GM18519 (cell line): Measurements from ENCODE around the gene CD36.
A peak's percentile ranks its signal among the peaks of the same experiment; 100 is the strongest.

ENCODE experiments used
- ATAC-seq: cut with Tn5 transposase; IDR thresholded peaks from one replicate; pipeline ENCODE4 v1.9.1; 2021; ENCODE audit warnings: mild to moderate bottlenecking, moderate library complexity; ENCODE audit not compliant: unreplicated experiment, low FRiP score

Gene CD36

DNA sequence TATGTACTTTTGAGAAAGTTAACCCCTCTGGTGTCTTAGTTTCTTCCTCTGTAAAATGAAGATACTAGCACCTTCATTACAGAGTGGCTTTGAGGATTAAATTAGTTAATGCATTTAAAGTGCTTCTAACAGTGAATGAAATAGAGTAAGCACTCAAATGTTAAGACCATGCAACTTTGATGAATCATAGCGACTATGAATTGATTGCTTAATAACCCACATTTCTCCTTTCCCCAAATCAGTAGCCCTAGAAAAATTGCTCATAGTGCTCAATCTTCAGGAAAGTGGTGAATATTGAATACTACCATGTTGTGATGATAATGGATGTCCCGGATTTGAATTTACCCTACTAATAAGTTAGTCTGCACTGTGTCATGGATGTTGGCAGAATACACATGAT is 48.1 kb downstream of the CD36 start:
- ATAC-seq: no peak

DNA sequence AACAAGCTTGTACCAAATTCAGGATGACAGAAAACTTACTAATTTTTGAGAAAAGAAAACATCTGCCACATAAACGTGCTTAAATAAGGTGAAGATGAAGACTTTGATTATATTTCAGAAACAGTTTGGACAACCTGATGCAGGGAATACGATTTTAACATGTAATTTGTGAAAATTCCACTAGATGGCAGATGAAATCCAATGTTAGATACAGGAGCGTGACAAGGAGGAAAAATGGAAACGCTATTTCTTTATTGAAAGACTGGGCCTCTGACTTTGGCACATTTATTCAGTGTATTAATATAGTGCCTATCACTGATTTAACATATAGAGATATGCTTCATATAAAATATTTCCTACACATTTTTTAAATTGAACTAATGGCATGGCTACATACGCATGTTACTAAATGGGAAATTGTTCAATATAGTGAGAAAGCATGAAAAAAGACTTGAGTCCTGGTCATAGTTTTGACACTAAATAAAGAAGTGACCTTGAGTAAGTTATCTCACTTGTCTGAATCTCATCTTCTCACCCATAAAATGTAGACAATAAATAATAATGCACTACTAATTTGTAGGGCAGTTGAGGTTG is 60.7 kb downstream of the CD36 start:
- ATAC-seq: peak; percentile 81

DNA sequence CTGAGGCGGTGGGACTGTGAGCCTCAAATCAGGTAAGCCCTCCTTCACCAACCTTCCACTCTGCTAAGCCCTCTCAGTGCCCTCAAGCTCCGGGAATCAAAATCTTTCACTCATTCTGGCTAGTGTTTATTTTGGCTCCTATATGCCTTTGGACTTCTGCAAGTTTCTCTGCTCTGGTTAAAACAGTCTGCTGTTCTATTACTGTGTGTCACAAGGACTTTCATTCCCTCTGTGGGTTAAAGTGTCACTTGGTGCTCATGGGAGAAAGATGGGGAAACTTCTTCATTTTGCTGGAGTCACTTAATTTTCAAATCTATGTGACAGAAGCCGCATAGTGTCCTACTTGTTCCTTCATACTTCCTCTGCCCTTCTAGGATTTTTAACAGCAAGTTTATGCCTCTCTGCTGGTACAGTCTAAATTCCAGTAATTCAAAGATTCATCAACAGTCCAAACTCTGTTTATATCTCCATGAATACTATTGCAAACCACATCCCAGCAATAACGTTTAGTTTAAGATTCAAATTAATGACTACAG is 61.3 kb downstream of the CD36 start:
- no peak for ATAC-seq

DNA sequence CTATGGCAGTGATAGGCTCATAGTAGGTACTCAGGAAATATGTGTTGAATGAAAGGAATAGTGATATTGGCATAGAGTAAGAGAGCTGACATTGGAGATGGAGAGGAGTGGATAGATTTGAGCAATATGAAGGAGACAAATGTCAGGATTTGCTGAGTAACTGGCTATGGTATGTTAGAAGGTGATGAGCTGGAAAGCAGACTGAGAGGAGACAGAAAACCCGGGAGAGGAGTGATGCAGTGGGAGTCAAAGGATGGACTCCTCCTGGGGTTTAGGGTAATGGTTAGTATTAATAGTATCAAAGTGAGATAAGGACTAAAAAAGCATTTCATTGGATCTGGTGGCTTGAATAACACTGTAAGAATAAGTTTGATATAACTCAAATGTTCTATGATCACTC is 64.8 kb downstream of the CD36 start:
- ATAC-seq: no peak

DNA sequence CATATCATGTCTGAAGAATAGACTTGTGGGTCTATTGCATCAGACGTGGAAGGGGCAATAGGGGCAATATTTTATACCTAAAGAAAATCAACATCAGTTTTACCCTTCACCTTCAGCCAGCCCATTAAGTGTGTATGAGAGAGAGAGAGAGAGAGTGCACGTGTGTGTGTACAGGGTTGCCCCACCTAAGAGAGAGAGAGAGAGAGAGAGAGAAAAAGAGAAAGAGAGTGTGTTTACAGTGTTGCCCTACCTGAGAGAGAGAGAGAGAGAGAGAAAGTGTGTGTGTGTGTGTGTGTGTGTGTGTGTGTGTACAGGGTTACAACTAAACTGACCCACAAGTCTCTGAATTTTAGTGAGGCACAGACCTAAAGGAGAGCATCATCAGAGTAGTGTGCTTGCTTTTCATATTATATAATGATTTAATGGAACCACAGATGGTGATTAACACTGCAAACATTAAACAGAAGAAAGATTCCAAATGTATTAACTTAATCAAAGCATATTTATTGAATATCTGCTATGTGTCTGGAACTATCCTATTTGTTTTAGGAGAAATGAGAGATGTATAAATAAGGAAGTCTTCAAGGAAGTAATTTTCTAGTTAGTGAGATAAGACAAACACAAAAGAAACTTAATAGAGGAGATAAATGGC is 66.8 kb downstream of the CD36 start:
- ATAC-seq: no peak

DNA sequence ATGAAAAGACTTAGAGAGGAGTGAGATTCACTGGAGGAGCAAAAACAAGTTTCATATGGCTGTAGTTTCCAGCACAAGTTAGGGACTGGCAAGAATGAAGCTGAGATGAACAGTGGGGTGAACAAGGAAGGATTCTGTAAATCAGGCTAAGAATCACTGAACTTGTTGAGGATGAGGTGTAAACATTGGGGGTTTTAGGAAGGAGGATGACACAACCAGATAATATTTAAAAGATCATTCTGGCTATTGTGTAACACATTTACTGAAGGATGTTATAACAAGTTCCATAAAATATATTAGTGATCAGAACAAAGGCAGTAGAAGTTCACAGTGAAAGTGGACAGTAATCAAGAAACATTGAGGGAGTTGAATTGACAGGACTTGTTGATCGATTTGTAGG is 68.9 kb downstream of the CD36 start:
- ATAC-seq: no peak

DNA sequence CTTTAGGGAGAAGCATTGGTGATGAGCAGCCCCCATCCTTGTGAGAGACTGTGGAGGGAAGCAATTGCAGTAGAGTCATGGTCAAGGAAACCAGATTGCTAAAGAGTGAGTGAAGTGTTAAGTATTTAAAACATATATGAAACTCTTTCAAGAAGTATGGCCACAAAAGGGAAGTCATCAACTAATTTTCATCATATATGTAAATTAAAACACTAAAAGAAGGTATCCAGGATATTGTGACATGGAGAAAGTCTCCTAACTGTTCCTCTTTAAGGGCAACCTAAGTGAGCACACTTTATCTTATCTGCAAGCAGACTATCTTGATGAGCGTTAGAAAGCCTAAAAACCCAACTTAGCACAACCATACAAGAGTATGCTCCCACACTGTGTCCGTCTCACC is 69.7 kb downstream of the CD36 start:
- no peak for ATAC-seq

DNA sequence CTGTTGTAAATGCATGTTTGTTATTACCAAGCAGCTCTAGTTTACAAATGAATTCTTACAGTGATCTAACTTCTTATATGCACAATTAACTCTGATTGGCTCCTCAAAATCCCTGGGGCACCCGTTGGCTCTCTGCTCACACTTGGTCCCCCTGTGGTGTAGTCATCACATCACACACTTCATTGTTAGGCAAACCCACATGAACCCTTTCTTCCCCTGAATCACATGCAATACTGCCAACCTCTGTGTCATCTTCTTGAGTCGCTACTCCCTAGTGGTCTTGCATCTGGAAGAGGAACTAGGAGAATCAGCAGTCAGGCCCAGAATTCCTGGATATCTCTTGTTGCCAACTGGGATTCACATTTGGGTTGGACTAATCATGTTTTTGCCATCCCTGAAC is 73.1 kb downstream of the CD36 start:
- no peak for ATAC-seq

DNA sequence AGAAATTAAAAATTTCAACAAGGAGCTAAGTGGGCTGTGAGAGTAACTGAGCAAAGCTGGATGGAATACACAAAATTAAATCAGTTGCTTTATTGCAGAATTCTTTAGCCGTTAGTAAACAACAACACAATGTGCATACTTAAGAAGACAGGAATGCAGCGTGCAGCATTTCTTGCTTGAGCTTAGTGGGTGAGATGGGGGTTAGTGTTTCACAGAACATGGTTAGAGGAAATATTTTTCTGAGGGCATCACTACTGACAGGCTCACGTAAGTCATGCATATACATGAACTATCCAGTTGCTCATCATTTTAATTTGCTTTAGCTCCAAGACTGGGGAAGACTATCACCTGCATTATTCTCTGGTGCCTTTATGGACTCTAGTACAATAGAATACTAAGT is 80.8 kb downstream of the CD36 start:
- ATAC-seq: no peak

DNA sequence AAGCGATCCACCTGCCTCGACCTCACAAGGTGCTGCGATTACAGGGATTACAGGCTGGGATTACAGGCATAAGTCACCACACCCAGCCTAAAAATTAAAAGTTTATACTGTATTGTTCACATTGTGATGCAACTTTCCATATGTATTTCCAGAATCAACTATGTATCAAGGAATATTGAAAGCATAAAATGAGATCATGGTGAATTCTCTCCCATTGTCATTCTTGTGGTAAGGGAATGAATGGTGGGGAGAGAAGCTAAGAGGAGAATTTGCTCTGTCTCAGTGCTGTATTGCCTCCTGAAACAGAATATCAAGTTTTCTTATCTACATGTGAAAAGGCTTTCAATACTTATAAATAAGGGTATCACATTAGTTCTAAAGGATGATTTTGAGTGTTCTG is 81.7 kb downstream of the CD36 start:
- ATAC-seq: no peak

DNA sequence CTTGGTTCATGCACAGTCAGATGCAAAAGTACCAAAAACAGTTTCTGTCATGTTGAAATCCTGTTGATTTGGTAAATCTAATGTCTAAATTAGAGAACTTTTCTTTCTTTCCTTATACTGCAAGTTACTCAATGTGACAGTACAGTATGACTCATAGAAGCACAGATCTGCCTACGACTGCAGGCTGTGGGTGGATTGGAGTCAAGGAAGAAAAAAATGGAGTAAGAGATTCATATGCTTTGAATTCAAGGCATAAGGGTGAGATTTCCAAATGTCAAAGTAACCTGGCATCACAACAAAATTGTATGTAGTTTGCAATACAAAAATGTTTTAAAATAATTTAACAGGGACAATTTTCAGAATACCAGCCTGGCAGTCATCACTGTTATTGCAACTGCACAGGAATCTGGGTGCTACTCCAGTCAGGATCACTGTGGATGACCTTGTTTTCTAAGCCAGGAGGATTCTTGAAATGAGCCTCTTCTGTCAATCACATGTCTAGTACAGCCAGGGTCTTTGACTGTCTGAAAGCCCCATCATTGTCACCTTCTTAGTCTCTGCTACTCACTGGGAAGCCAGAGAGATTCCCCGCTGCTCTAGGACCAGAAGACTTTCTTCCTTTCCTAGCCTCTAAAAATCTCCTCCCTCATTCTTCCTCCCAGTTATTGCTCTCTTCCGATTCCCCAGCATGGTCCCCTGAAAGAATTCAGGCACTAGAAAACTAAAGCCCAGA is 83.6 kb downstream of the CD36 start:
- no peak for ATAC-seq

DNA sequence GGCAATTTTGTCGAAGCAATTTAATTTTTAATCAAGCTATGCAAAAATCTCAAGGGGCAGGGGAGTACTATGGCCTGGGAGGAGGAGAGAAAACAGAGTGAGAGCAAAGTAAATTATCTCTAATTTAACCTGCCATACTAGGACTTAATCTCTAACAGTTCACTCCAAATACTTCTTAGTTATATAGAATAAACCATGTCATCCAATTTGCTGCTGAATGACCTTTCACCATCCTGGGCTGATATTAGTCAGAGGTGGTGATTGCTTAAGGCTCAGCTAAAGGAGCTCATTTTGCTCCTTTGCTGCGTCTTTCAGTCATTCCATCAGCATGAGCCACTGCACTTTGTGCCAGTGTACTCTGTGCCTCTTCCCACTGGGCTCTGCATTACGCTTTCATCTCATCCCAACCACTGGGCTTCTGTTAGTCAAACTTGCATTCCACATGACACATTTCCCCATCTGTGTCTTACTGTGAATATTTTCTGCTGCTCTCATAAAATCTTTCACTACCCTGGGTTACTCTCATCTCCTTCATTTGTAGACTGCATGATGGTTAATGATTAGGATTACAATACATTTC is 84.3 kb downstream of the CD36 start:
- ATAC-seq: no peak

DNA sequence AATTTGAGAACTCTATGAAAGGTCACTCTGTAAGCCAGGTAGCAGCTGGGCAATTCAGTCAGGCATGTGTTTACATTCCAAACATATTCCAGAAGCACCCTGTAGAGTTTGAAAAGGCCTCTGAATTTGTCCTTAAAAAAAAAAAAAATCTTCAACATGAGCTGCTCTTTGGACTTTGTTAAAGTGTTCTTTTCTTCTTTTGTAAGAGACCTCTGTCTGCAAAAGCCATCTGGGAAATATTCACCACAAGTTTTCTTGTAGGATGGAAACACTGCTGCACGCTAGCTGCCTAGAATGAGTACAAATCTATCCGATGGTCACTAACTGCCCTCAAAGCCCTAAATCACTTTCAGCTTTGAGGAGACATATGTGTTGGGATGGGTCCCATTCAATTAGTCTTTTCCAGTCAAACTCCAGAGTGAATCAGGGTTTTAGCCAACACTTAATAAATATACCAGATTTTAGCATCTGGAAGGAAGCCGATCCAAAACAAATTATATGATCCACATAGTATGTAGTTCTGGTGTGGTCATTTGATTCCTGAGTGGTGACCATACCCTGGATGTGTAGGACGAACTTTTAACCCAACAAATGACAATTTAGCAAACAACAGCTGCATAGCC is 85.9 kb downstream of the CD36 start:
- ATAC-seq: no peak

DNA sequence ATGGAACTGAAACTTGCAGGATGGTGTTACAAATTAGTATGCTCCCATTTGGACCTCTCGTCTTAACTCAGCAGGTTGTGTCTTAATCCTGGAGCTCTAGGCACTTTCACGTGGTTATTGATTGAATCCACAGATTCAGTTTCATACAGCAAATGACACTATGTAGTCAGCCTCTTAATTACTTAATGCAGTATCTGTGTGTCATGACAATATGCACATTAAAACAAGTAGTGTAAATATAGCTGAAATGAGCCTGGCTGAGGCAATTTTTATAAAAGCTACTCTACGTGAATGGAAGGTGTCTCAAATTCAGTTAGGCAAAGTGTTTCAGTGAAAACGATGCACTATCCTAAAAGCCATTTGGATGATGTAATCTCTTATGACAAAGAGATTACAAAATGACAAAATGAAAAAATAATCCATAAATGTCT is 86.8 kb downstream of the CD36 start:
- no peak for ATAC-seq
